Adrenal gland (tissue), 5 donors: ENCODE data around the gene ANK2.

Source experiments
- CTCF ChIP-seq, 6 experiments: fragments of 450-650 bp in 4 of 6; fragments of 200-600 bp in 2 of 6; sonication (generic) in 1 of 6; IDR thresholded peaks; 1 replicate in 5 of 6; 2 replicates in 1 of 6; pipeline versions ENCODE4 v1.5.1 to v1.8.0; 2016 to 2021; ENCODE audit warnings: antibody characterized with exemption in 6 of 6, mild to moderate bottlenecking in 2 of 6, moderate library complexity in 1 of 6
- POLR2A ChIP-seq, 2 donors: fragments of 450-650 bp; IDR thresholded peaks; one replicate each; pipeline ENCODE4 v1.6.1; 2017; ENCODE audit warnings: antibody characterized with exemption in 2 of 2, mild to moderate bottlenecking in 2 of 2, moderate library complexity in 1 of 2
- donor health status: DM: no; HTN: no; CAD: no.

GRCh38 chr4:113332701-113333100 is 283.2 kb downstream of the ANK2 start:
- TF ChIP-seq POLR2A (IDR thresholded peaks at IDR 0.05) = no peak
- TF ChIP-seq CTCF (IDR thresholded peaks at IDR 0.05) = no peak
